ENCODE data around the gene ARHGEF10L.

Gene ARHGEF10L

DNA sequence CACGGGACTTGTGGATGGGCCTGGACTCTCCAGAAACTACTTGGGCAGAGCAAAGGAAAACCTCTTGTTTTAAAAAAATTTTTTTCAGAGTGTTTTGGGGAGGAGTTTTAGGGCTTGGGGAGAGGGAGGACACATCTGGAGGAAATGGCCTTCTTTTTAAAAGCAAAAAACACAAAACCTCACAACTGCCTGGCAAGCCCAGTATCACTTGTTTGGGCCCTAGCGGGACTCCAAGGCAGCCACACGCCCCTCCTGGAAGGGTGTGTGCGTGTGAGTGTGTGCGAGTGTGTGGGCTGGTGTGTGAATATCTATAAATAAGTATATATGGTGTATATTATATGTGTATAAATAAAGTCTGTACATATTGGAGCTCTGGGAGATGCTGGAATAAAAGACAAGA lies 158.0 kb downstream of the ARHGEF10L start:
- H3K27me3 Mint-ChIP-seq: peaks cover 19% of the 10 kb centered on the region
- ATAC-seq (ENCODE audit: low read depth): no peak
- no peaks in the 10 kb centered on the region for H3K4me1 Mint-ChIP-seq
- H3K4me3 Mint-ChIP-seq: no peak overlapping the region
- H3K27ac Mint-ChIP-seq: no peak overlapping the region
- H3K9me3 Mint-ChIP-seq: no peaks in the 10 kb centered on the region
- H3K36me3 Mint-ChIP-seq: no peaks in the 10 kb centered on the region
- DNase-seq (ENCODE audit: low spot score in 2 of 2): no peak

DNA sequence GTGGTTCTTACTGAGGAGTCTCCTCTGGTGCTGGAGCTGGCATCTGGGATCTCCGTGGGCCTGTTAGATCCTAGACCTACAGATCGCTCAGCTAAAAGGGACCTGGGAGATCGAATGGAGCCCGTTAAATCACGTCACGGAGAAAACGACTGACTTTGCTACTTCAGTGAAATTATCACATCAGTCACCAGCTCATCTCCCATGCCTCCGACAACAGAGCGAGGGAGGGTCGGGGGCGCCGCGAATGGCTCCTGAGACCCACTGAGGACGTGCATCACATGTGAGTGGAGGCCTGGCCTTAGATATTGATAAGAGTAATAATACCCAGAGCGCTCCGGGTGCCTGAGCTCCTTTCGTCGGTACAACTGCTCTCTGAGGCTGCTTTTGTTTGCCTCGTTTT lies 160.1 kb downstream of the ARHGEF10L start:
- no peak for ATAC-seq (ENCODE audit: low read depth)
- Mint-ChIP-seq H3K36me3 (no peaks in the 10 kb centered on the region), H3K27me3 (peaks cover 11% of the 10 kb centered on the region), H3K4me3 (no peak overlapping the region), H3K27ac (no peak overlapping the region), H3K9me3 (no peaks in the 10 kb centered on the region), H3K4me1 (no peaks in the 10 kb centered on the region)
- no peak for DNase-seq (ENCODE audit: low spot score in 2 of 2)

DNA sequence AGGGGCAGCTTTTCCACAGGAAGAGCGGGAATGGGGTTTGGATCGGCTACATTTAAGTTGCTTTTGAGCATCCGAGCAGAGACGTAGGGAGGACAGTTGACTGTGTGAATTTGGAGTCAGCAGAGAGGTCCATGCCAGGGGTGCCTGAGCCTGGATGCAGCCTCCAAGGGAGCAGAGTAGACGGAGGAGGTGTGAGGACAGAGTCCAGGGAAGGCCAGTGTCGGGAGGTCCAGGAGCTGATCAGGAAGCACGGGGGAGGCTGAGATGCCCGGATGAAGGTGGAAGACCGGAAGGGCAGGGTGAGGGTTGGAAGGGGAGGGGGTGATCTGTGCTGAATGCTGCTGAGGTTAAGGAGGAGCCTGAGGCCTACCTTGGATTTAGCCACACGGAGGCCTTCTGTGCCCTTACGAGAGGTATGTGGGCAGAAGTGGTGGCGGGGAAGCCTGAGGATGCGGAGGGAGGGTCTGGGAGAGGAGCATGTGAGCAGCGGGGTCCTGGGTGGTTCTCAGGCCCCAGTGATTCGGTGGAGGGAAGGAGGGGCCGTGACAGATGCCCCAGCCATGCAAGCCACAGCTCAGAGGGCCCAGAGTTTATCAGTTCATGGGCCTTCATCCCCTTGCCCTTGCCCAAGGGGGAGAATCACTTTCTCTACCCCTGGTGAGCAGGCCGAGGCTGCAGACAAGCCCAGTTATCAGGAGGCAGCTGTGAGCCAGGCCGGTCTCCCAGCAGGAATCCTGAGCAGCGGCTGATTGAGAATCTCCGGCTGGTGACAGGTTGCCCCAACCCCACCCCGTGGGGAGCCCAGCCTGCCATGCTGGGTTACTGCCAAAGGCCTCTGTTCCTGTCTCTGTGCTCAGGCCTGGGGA lies 161.7 kb downstream of the ARHGEF10L start:
- Mint-ChIP-seq H3K36me3 (no peaks in the 10 kb centered on the region), H3K27me3 (peaks cover 13% of the 10 kb centered on the region), H3K9me3 (no peaks in the 10 kb centered on the region), H3K4me3 (no peak overlapping the region), H3K27ac (no peak overlapping the region), H3K4me1 (no peaks in the 10 kb centered on the region)
- DNase-seq (ENCODE audit: low spot score in 2 of 2) (no peak), ATAC-seq (ENCODE audit: low read depth) (no peak)

DNA sequence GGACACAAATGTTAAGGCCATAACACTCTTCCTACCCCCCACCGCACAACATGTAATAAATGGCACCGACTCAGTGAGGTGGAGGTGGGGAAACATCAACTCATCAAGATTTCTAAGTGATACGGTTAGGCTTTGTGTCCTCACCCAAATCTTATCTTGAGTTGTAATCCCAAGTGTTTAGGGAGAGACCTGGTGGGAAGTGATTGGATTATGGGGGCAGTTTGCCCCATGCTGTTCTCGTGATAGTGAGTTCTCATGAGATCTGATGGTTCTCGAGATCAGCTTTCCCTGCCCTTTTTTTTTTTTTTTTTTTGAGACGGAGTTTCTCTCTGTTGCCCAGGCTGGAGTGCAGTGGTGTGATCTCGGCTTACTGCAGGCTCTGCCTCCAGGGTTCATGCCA lies 164.7 kb downstream of the ARHGEF10L start:
- no peak overlapping the region for H3K27ac Mint-ChIP-seq
- ATAC-seq (ENCODE audit: low read depth) (no peak), DNase-seq (ENCODE audit: low spot score in 2 of 2) (no peak)
- H3K4me3 Mint-ChIP-seq: no peak overlapping the region
- no peaks in the 10 kb centered on the region for H3K36me3 Mint-ChIP-seq
- H3K4me1 Mint-ChIP-seq: no peaks in the 10 kb centered on the region
- H3K27me3 Mint-ChIP-seq: peaks cover 12% of the 10 kb centered on the region
- no peaks in the 10 kb centered on the region for H3K9me3 Mint-ChIP-seq

DNA sequence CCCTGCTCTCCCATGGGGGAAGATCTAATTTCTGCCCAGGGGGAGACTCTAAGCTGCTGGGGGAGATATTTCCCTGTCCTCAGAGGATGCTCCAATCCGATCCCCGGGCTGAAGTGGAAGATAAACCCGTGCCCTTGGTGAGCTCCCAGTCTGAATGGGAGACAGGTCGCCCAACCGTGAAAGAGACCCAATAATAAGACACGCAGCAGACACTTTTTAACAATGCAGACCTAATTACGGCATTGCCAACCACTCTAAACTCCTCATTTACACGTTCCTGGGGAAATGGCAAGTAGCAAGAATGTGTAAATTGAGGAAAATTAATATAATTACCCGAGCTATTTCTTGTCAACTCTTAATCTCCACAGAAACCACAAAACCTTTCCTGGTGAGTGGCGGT lies 166.9 kb downstream of the ARHGEF10L start:
- no peak overlapping the region for H3K4me3 Mint-ChIP-seq
- H3K4me1 Mint-ChIP-seq: no peaks in the 10 kb centered on the region
- ATAC-seq (ENCODE audit: low read depth) (no peak), DNase-seq (ENCODE audit: low spot score in 2 of 2) (no peak)
- H3K27me3 Mint-ChIP-seq: peaks cover 8% of the 10 kb centered on the region
- no peaks in the 10 kb centered on the region for H3K9me3 Mint-ChIP-seq
- no peak overlapping the region for H3K27ac Mint-ChIP-seq
- no peaks in the 10 kb centered on the region for H3K36me3 Mint-ChIP-seq

DNA sequence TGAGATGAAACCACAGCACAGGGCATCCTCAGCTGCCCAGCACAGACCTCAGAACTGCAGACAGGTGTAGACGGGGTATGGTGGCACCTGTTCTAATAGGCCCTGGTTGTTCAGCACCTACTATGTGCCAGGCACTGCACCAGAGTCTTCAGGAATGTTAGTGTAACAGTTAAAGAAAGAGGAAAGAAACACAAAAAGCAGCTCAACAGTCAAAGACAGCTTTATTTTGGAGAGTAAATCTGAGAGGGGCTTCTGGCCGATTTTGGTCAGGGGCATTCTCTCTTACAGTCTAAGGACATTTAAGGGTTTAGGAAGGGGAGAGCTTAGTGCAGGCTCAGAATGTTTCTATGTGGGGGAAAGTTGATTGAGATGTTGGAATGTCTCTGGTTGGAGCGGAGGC lies 170.5 kb downstream of the ARHGEF10L start:
- Mint-ChIP-seq H3K9me3 (no peaks in the 10 kb centered on the region), H3K27ac (no peak overlapping the region), H3K27me3 (peaks cover 10% of the 10 kb centered on the region), H3K4me1 (no peaks in the 10 kb centered on the region), H3K4me3 (no peak overlapping the region), H3K36me3 (no peaks in the 10 kb centered on the region)
- no peak for ATAC-seq (ENCODE audit: low read depth)
- DNase-seq (ENCODE audit: low spot score in 2 of 2): no peak

DNA sequence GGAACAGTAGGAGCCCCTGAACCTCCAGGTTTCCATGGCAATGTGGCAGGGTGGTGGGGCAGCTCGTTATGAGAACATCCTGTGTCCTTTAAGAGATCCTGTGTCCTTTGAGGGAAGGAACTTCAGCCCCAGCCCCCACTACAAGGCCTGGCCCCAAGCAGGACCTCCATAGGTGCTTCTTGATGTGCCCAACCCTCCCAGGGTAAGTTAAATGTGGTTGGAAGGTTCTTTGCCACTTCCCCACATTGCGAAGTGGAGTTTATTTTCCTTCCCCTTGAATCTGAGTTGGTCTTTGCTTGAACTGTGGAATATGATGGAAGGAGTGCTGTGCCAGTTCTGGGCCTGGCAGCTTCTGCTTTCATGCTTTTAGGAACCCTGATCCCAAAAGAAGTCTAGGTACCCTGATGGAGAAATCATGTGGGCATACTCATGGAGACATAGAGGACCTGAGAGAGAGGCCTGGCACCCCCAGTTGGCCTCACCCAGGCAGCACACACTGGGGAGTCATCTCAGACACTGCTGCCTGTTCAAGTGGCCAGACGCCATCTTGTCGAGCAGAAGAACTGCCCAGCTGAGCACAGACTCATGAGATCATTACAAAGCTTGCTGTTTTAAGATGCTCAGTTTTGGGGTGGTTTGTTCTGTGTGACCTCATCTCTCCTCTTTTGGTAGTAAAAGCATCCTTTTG lies 171.5 kb downstream of the ARHGEF10L start:
- DNase-seq (ENCODE audit: low spot score in 2 of 2): no peak
- peaks cover 9% of the 10 kb centered on the region for H3K27me3 Mint-ChIP-seq
- no peak overlapping the region for H3K4me3 Mint-ChIP-seq
- no peaks in the 10 kb centered on the region for H3K9me3 Mint-ChIP-seq
- ATAC-seq (ENCODE audit: low read depth): no peak
- H3K36me3 Mint-ChIP-seq: no peaks in the 10 kb centered on the region
- H3K27ac Mint-ChIP-seq: no peak overlapping the region
- H3K4me1 Mint-ChIP-seq: no peaks in the 10 kb centered on the region

DNA sequence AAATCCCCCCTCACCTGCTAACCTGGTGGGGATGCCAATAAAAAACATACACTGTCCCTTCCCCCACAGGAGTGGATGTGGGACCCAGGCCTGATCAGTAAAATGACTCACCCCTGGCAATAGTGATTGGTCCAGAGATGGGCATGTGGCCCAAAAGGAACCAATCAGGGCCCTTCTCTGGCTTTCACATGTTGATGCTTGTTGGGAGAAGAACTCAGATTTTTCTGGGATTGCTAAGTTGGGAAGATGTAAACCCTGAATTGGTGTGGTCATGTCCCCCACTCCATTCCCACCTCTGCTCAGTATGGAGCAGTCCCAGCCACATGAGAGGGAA lies 172.0 kb downstream of the ARHGEF10L start:
- H3K4me3 Mint-ChIP-seq: no peak overlapping the region
- ATAC-seq (ENCODE audit: low read depth) (no peak), DNase-seq (ENCODE audit: low spot score in 2 of 2) (no peak)
- H3K27me3 Mint-ChIP-seq: peaks cover 10% of the 10 kb centered on the region
- no peaks in the 10 kb centered on the region for H3K9me3 Mint-ChIP-seq
- H3K4me1 Mint-ChIP-seq: no peaks in the 10 kb centered on the region
- H3K27ac Mint-ChIP-seq: no peak overlapping the region
- H3K36me3 Mint-ChIP-seq: no peaks in the 10 kb centered on the region

DNA sequence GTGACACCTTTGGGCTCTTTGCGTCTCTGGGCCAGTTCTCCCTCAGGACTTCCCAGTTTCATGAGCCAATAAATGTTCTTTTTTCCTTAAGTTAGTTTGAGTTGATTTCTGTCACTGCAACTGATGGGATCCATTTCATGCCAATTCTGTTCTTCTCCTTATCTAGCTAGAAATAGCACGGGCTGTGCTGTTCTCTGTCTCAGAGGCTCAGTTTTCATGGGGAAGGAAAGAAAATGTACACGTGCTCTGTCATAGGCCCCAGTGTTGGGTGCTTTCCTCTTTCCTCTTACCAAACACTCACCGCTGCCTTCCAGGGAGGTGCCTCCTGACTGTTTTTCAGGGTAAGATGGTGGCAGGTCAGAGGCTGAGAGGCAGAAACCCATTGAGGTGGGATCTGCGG lies 172.4 kb downstream of the ARHGEF10L start:
- Mint-ChIP-seq H3K4me1 (no peaks in the 10 kb centered on the region), H3K36me3 (no peaks in the 10 kb centered on the region), H3K27ac (no peak overlapping the region), H3K27me3 (peaks cover 12% of the 10 kb centered on the region), H3K9me3 (no peaks in the 10 kb centered on the region), H3K4me3 (no peak overlapping the region)
- no peak for DNase-seq (ENCODE audit: low spot score in 2 of 2)
- ATAC-seq (ENCODE audit: low read depth): no peak

DNA sequence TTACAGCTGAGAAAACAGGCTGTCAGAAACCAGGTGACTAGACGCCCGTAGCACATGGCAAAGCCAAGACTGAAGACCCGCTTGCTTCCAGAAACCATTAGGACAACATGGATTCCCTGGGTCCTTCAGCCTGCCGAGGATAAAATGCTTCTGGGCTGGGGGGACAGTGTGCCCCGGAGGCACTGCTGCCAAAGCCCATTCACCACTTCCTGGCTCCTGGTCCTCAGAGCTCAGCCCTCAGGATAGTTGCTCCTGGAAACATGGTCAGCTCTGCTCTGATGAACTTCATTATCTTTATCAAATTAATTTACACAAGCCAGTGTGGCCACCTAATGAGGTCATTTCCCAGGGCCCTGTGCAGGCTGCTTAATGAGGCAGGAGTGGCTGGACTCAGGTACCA lies 174.5 kb downstream of the ARHGEF10L start:
- ATAC-seq (ENCODE audit: low read depth) (no peak), DNase-seq (ENCODE audit: low spot score in 2 of 2) (no peak)
- Mint-ChIP-seq H3K9me3 (no peaks in the 10 kb centered on the region), H3K27me3 (peaks cover 9% of the 10 kb centered on the region), H3K36me3 (no peaks in the 10 kb centered on the region), H3K27ac (no peak overlapping the region), H3K4me3 (no peak overlapping the region), H3K4me1 (no peaks in the 10 kb centered on the region)

DNA sequence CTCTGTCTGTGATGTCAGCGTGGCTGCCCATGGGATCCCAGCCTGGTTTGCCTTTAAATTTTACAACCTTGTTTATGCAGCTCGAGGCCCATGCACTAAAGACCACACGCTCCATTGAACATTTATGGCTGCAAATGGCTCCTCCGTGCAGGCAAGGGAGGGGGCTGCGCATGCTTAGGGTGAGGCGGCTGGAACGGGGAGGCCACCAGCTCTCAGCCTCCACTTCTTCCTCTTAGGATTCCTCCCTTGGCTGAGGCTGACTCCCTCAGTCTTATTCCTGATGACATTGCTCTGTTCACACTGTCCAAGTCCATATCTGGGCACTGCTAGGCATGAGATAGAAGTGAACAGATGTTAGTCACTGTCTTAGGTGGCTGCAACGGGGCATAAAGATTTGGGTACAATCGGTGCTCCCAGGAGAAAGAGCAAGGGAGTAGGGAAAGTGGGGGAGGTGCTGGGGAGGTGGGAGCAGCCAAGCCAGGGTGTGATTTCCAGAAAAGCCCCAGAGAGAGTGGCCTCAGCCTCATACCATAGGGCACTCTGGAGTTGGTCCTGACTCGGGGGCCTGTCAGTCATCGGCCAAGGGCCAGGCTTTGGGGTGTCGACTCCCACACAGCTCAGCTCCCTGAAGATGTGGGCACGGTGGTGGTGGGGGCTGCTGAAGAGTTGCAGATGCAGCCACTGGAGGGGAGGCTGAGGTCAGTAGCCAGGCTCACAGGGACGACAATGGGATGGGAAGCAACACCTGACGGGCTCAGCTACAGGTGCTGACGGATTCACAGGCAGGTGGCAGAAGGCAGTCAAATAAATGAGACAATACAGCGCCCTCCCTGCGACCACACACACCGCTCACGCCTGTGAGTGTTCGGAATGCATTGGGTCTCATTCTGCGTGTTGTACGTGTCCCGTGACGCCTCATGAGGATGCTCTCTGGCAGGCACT lies 178.4 kb downstream of the ARHGEF10L start:
- Mint-ChIP-seq H3K4me3 (no peak overlapping the region), H3K36me3 (no peaks in the 10 kb centered on the region), H3K9me3 (no peaks in the 10 kb centered on the region), H3K27ac (no peak overlapping the region), H3K4me1 (no peaks in the 10 kb centered on the region), H3K27me3 (peaks cover 13% of the 10 kb centered on the region)
- ATAC-seq (ENCODE audit: low read depth) (no peak), DNase-seq (ENCODE audit: low spot score in 2 of 2) (no peak)

DNA sequence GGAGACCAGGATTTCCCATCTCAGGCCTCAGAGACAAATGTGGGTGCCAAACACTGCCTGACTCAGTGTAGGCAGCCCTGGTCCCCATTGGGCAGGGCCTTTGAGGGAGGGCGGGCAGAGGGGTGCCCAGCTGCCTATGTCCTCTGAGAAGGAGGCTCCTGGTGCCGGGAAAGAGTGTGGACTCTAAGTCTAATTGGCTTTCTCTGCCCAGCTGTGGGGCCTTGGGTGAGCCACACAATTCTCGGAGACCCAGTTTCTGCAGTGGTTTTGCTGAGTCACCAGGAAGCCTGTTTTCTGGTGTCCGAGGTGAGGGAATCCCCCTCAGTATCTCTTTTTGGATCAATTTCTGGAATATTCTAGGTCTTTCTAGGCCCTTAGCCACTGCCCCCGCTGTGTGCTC lies 180.4 kb downstream of the ARHGEF10L start:
- H3K4me3 Mint-ChIP-seq: no peak overlapping the region
- ATAC-seq (ENCODE audit: low read depth): no peak
- no peaks in the 10 kb centered on the region for H3K9me3 Mint-ChIP-seq
- no peak for DNase-seq (ENCODE audit: low spot score in 2 of 2)
- no peak overlapping the region for H3K27ac Mint-ChIP-seq
- H3K4me1 Mint-ChIP-seq: no peaks in the 10 kb centered on the region
- H3K36me3 Mint-ChIP-seq: no peaks in the 10 kb centered on the region
- H3K27me3 Mint-ChIP-seq: peaks cover 13% of the 10 kb centered on the region

DNA sequence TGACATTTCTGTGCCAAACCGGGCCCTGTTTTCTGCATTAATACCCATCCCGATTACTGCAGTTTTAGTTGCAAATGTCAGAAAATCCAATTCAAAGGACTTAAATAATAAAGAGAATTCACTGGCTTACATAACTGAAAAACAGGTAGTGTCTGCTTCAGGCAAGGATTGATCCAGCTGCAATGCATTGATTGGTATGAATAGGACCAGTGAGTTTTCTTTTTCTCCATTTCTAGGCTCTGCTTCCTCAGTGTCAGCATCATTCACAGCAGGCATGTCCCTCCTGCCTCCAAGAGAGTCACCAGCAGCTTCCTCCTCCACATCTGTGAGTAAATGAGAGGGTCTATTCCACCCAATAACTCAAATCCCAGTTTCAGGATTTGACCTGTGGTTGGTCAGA lies 181.9 kb downstream of the ARHGEF10L start:
- Mint-ChIP-seq H3K9me3 (no peaks in the 10 kb centered on the region), H3K27ac (no peak overlapping the region), H3K36me3 (no peaks in the 10 kb centered on the region), H3K4me1 (no peaks in the 10 kb centered on the region), H3K27me3 (peaks cover 12% of the 10 kb centered on the region), H3K4me3 (no peak overlapping the region)
- DNase-seq (ENCODE audit: low spot score in 2 of 2): no peak
- ATAC-seq (ENCODE audit: low read depth): no peak

DNA sequence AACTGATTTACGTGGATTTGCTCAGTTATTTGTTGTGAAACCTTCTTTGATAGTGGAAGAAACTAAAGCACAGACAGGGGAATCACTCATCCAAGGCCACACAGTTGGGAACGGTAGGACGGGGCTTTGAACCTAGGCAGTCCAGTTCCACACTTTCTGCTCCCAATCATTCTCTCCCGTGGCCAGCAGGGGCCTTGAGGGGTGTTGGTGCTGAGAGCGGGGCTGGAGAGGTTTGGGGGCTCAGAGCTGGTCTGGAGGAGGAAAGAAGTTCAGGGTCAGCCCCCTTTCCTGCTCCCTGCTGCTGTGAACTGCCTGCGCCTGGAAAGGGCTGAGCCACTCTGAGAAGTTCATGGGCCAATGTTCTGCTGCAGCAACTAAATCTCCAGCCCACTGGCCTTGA lies 184.2 kb downstream of the ARHGEF10L start:
- Mint-ChIP-seq H3K4me3 (no peak overlapping the region), H3K27me3 (peaks cover 9% of the 10 kb centered on the region), H3K4me1 (no peaks in the 10 kb centered on the region), H3K36me3 (peaks cover 4% of the 10 kb centered on the region), H3K27ac (no peak overlapping the region), H3K9me3 (peaks cover 4% of the 10 kb centered on the region)
- ATAC-seq (ENCODE audit: low read depth) (no peak), DNase-seq (ENCODE audit: low spot score in 2 of 2) (no peak)

Measured in memory B cell (primary cell).